Dermis blood vessel endothelial cell (primary cell): ENCODE data around the gene KCTD19. TPM values are rescaled to one million over a fixed set of nuclear protein-coding genes. Genes with fewer than 3 reads are reported as not detected.

ENCODE experiments used
- DNase-seq: peaks from one replicate; pipeline ENCODE4 v3.0.0; 2010
- total RNA-seq: library from RNA; depleted of rRNA; stranded (reverse); fragments of >200 nt; gene quantifications from 2 replicates; pipeline ENCODE4 v1.2.3, GENCODE V29; 2014

The KCTD19 gene
- total RNA-seq, 1 donor from 2014 or later = under 0.01 TPM

DNA sequence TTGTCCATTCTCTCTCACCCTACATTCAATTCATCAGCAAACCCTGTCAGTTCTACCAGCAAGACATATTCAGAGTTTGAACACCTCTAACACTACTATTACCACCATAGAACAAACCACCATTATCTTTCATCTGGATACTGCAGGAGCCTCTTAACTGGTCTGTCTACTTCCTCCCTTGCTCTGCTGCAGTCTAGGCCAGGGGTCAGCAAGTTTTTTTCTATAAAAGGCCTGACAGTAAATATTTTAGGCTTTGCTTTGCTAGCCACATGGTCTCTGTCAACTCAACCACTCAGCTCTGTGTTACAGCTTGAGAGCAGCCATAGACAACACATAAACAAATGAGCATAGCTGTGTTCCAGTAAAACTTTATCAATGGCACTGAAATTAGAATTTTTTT is 13.8 kb downstream of the KCTD19 start:
- no peak for DNase-seq

DNA sequence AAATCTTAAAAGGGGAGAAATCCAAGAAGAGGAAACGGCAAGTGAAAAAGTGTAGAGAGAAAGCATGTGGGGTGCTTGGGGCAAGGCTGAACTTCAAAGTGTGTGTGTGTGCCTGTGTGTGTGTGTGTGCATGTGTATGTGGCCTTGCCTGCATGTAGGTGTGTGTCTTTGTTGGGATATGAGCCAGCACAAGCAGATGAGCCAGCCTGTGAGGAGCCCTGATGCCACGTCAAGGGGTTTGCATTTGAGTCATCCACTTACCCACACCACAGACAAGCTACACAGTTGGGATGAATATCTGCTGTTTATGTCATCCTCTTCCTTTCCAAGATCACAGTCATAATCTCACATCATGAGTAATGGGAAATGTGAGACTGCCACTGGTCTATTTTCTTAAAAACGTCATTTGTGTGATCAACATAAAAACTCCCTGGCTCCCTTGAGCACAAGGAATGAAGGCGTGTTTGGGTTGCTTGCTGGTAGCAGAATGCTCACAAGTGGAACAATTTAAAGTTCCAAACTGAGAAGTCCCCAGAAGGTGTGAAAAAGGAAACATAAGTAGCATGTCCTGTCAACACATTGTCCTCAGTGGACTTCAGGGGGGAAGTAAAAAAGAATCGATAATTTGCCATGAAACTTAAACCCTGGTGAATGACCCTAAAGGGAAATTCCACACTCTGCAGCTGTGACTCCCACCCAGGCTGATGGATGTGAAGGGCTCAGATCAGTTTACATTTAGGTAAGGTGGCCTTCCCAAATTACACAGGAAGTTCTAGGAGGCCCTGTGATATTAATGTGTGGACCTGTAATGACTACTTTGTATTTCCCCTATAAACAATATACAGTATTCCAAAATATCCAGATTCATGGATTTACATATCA is 14.7 kb downstream of the KCTD19 start:
- peak; percentile 94 for DNase-seq

DNA sequence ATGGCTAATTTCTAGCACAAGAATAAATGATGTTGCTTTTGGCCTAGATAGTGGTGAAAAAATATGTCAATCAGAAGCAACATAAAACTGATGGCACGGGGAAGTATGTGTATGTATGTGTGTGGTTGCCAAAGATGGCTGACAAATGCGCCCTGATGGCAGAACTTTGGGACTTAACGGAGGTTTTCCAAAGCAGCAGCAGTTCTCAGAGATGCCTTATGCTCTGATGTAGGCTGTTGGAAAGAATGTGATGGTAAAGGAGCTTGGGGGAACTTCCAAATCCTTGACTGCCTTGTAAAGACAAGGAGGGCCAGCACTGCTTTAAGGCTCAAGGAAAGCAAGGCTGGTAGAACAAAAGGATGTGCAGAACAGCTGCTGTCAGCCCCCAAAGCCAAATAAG is 16.0 kb downstream of the KCTD19 start:
- no peak for DNase-seq

DNA sequence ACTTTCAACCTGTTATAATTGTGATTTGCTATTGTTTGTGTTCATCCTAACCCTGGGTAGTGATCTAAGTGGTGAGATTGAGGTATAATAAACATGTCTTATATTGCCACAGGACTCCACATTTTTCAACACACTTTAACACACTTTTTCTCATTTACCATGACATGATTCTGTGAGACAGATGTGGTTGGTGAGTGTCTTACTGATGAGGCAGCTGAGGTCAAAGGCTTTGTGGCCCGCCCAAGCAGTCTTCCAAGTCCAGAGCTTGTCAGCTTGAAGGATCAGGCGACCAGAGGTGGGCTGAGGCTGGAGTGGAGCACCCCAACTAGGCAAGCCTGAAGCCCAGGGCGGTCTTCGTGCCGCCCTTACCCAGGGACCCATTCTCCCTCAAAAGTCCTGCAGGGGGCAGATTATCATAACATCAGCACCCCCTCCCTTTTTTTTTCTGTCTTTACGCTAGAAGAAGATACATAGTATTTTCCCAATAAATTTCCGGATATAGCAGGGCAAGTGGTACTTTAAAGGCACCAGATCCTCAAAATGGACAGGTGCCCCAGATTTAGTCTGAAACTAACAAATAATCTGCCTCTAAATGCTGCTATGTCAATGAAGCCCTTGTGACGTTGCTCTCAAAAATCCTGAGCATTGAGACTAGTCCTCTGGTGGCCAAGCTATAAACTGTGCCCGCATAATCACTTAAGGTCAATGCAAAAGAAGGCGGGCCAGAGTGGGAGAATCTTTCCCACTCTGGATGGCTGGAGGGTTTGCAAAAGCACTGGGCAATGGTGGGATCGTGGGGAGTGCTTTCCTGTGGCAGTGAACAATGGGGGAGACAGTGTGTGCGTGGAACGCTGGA is 21.1 kb downstream of the KCTD19 start:
- DNase-seq = no peak

DNA sequence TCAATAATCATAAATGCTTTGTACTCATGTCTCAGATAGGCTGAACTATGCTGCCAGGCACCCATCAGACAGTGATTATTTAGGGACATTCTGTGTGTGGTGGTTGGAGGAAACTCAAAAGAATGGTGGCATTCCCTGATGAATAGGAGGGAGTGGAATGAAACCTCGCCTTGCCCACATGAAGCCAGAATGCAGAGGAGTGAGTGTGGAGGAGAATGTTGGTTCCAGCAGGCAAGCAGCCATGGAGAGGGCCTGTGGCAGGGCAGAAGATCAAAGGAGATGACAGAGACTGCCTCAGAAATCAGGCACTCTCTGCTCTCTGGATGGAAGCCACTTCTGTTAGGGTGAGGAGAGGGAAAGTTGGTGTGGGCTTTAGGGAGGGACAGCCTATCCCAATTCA is 22.5 kb downstream of the KCTD19 start:
- no peak for DNase-seq

DNA sequence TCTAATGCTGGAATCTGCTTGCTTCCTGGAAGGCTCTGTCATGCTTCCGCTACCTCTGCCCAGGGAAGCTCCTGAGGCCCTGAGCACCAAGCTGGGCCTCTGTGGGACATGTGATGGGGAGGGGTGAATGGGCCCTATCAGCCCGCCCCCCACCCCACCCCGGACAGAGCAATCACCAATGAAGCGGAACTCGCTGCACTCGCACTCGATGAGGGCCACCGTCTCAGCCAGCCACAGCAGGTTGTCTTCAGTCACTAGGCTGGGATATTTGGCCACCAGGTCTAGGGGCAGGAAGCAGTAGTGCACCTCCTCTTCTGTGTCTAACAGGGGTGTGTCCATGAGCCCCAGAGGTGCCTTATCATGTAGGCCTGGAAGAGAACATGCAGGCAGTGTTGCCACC is 23.6 kb downstream of the KCTD19 start:
- no peak for DNase-seq

DNA sequence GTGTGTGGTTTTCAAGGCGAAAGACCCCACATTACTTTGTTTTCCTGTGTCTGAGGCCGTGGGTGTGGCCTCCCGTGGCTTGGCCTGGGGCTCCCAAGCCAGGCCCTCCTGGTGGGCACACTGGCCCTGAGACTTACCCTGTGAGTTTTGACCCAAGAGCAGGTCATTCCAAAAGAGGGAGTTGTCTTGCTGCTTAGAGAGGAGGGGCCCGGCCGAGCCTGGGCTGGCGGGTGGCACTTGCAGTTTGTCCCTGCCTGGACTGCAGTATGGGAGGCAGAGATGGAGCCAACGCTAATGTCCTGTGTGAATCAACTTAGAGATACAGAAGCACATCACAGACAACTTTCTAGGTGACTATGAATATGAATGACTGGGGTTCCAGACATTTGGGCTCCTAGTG is 24.5 kb downstream of the KCTD19 start:
- no peak for DNase-seq

DNA sequence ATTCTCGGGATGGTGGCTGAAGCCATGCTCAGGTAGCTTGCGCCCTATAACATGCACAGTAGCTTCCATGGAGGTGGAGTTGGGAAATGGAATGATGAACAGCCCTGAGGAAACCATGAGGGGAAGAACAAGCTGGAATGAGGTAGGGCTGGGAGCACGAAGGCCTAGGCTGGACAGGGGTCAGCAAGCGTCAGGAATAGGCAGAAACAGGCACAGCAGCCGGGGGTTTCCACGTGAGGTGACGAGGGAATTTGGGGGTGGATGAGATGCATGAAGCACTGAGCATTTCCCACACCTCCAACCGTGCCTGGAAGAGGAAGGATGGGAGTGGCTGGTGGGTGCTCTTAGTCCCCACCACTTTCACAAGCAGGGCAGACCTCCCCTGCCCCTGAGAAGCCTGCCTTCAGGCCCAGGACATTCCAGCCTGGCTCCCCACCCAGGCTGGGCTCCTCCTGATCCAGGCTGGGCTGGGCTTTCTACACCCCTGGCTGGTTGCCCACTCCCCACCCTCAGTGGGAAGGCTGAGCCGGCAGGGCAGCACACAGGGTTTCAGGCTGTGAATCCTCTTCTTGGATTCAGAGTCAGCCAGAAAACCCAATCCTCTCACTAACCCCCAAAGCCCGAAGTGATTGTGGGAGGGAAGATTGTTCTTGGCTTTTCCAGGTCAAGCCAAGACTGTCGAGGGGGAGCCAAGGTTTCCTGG is 25.3 kb downstream of the KCTD19 start:
- no peak for DNase-seq

DNA sequence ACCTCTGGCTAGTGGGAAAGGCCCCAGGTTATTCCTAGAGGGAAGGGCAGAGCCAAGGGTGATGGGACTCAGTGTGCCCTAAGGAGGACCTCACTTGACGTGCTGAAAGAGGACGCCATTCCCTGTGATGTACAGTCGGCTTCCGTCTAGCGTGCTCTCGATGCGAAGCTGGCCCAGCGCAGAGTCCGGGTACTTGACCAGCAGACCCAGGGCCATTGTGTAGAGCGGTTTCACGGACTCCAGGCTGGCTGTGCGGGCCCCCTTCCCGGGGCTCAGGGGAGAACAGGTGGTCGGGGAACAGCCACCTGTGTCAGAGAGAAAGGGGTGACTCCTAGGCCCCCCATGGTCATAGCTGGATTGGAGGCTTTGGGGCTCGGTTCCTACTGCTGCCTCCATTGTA is 27.3 kb downstream of the KCTD19 start:
- DNase-seq = no peak

DNA sequence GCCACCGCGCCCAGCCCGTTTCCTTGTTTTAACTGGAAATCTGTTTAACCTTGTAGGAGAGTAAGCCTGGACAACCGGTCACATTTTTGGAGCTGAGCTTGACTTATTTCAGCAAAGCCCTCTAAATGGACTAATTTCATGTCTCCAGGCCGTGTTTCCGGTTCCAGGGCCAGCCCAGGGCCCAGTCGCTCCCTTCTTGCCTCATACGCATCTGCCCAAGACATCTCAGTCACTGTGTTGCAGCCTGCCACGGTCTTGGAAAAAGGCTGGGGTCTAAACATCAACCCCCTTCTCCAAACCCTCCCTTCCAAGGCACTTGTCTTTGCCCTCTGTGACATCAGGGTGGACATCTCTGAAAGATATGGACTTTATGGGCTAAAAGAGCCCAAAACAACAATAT is 28.3 kb downstream of the KCTD19 start:
- no peak for DNase-seq

DNA sequence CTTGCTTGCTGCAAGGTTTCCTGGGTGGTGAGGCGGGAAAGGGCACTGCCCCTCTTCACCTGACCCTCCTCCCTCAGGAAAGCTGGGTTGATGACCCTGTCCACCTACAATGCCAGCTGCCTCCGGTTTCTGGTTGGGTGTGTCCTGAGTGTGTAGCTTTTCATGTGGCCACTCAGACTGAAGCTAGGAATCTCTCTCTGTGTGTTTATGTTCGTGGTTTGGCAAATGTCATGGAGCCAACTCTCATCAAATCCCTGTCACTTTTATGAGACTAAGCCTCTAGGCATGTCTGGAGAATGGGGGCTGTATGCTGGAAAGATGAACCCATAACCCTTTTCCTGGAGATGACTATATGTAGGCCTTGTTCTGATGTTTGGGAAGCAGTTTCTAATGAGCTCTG is 30.1 kb downstream of the KCTD19 start:
- no peak for DNase-seq

DNA sequence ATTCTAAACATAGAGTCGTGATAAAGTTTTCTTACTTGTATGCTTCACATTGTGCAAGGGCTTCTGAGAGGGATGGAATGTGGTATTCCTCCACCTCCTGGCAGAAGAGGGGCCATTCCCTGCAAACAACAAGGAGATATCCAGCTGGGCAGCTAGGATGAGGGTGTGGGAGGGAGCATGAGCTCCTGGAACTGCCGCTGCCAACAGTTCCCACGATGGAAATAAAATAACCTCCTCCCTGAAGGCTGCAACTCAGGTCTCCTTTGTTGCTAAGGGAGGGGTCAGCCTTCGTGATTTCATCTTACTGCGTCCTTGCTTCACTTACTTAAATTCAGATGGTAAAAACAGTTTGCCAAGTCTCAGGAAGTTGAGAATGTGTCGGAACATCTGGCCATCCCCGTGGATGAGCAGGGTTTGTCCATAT is 31.6 kb downstream of the KCTD19 start:
- DNase-seq = no peak

DNA sequence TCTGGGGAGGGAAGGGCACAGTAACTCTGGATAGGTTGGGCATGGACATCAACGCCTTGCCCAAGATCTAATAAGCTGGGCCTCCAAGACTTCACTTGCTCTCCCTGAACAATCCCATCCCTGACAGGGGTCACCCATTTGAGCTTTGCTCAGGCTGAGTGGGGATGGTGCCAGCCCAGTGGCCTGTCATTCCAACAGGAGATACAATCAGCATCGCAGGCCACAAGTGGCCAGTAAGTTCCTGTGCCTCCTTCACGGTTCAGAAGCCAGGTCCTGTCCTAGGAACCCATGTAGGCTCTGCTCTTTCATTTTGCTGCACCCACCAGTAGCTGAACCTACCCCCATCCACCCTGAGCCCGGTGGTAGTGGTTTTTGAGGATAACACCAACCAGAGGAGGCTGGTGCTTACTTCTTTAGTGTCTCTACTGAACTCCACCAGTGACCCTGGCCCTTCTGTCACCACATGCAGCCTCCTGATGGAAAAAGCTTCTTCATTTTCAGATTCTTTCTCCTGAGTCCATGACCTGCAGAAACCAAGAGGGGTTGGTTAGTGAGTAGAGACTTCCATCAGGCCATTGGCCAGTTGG is 32.3 kb downstream of the KCTD19 start:
- no peak for DNase-seq

DNA sequence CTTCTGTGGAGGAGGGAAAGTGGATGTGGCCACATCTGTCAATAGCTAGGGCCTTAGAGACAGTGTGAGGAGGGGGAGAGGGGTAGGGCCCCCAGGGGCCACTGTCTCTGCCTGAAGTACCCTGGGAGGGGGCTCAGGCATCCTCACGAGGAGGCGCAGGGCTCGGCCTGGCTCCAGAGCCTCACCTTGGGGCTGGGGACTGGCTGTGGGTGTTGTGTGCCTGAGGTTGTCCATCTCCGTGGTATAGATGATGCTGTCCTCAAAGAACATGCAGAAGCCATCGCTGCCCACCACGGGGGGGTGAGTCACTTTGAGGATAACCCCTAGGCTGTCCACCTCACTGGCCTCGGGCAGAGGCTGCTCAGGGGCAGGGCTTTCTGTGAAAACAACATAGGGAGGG is 35.1 kb downstream of the KCTD19 start:
- no peak for DNase-seq

DNA sequence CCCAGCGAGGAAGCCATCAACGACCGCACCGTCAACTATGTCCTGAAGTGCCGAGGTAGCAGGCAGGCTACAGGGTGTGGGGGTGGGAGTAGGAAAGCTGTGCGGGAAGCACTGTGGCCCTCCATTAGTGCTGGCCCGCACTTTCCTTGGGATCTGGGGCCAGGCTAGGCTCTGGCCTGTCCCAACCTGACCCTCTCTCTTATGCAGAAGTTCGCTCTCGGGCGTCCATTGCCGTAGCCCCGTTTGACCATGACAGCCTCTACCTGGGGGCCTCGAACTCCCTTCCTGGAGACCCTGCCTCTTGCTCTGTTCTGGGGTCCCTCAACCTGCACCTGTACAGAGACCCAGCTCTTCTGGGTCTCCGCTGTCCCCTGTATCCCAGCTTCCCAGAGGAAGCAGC is 38.6 kb downstream of the KCTD19 start:
- DNase-seq = no peak

DNA sequence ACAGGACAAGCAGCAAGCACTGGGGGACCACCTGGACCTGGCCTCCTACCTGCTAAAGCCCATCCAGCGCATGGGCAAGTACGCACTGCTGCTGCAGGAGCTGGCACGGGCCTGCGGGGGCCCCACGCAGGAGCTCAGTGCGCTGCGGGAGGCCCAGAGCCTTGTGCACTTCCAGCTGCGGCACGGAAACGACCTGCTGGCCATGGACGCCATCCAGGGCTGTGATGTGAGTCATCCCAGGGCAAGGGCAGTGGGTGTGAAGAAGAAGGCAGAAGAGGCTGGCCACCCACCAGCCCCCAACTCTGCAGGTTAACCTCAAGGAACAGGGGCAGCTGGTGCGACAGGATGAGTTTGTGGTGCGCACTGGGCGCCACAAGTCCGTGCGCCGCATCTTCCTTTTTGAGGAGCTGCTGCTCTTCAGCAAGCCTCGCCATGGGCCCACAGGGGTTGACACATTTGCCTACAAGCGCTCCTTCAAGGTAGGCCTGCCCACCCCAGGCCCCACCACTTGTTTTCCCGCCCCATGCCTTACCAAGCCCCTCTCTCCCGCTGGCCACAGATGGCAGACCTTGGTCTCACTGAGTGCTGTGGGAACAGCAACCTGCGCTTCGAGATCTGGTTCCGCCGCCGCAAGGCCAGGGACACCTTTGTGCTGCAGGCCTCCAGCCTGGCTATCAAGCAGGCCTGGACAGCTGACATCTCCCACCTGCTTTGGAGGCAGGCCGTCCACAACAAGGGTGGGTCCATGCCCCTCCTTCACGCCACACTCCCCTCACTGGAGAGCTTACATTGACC is 39.9 kb downstream of the KCTD19 start:
- DNase-seq = no peak

DNA sequence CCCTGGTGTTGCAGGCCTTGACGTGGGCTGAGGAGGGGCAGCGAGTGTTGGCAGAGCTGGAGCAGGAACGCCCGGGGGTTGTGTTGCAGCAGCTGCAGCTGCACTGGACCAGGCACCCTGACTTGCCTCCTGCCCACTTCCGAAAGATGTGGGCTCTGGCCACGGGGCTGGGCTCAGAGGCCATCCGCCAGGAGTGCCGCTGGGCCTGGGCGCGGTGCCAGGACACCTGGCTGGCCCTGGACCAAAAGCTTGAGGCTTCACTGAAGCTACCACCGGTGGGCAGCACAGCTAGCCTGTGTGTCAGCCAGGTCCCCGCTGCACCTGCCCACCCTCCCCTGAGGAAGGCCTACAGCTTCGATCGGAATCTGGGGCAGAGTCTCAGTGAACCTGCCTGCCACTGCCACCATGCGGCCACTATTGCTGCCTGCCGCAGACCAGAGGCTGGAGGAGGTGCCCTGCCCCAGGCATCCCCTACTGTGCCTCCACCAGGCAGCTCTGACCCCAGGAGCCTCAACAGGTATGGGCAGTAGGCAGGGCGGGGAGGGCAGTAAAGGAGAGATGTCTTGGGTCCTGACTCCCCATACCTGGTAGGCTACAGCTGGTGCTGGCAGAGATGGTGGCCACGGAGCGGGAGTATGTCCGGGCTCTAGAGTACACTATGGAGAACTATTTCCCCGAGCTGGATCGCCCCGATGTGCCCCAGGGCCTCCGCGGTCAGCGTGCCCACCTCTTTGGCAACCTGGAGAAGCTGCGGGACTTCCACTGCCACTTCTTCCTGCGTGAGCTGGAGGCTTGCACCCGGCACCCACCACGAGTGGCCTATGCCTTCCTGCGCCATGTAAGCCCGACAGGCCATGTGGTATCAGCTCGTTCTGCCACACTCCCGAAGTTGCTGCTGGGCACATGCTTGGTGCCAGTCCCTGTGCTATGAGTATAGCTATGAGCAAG is 41.6 kb downstream of the KCTD19 start:
- peak; percentile 63 for DNase-seq

DNA sequence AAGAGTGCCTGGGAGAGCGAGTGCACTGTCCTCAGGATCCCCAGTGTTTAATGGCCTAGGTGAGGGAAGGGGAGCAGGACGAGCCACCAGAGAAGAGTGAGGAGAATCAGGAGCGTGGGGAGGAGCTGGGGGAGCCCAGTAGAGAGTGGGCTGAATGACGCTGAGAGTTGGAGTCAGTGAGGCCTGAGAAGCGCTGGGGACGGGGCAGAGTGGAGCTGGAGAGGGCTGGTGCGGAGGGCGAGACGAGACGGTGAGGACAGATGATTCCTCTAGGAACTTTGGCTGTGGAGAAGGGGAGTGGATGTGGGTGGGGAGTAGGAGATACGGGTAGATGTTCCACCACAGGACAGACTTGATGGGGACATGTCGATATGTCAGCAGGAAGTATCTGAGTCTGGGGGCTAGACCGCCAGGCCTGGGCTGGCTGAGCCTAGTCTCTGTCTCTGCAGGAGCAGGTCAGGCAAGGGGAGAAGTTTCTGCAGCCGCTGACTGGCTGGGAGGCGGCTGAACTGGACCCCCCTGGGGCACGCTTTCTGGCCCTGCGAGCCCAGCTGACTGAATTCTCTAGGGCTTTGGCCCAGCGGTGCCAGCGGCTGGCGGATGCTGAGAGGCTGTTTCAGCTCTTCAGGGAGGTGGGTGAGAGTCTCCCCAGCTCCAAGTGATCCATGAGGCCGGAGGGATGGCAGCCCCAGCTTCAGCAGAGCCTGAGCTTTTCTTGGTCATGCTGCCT is 42.5 kb downstream of the KCTD19 start:
- DNase-seq = no peak

DNA sequence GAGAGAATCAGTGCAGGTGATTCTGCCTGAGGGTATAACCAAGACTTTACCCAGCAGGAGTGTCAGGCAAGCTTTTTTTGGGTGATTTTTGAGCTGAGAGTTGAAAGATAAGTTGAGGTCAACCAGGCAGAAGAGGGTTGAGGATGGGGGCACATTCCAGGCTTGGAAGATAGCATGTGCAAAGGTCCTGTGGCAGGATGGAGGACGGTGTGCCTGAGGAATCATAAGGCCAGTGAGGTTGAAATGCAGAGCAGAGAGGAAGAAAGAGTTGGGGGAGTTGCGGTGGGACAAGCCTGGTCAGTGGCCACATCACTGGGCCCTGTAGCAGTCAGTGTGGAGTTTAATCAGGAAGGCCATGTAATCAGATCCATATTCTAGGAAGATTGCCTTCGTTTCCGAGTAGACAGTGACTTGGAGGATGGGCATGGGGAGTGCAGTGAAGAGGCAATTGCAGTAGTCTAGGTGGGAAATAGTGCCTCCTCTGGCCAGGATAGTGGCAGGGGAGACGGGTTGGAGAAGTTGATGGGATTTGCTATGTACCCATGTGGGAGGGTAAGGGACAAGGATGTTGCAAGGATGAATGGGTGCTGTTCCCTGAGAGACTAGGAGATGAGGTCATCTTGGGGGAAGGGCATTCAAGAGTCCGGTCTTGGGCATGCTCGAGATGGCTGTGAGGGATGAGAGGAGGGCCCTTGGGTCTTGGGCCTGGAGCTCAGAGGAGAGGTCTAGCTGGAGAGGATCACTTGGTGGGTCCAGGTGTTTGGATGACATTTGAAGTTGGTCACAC is 43.3 kb downstream of the KCTD19 start:
- DNase-seq = no peak
